ENCODE data around the gene DEXI. TPM values are rescaled to one million over a fixed set of nuclear protein-coding genes. Genes with fewer than 3 reads are reported as not detected.

The DEXI gene
- total and polyA plus RNA-seq, 9 of the 15 experiments (the other 6 are each of a cell fraction or from before 2014, with no cell fraction given), result 2.9 to 40.1 (median 22.0) TPM

DNA sequence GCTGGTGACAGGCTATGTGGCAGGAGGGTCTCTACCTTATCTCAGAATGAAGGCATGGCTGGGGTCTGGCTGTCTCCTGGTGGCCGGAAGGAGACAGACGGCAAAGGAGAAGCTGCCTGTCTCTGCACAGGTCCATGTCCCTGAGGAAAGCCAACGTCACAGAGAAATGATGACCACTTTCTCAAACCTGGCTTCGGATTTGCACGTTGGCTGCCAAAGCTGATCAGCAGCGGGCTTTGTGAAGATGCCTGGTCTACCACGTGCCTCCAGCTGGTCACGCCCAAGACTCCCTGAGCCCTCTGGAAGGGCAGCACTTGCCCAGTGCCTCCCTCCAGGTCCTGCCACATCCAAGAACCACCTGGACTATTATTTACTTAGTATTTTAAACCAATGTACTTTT lies 8.4 kb downstream of the DEXI start:
- ATAC-seq, result no peak
- CTCF ChIA-PET (ENCODE audit: low intra/inter-chr PET ratio), result no interaction called here
- no peaks in the 10 kb centered on the region for H3K27me3 ChIP-seq (ENCODE audit: control insufficient read depth in 2 of 2, insufficient read depth in 2 of 2, low read length in 2 of 2)
- peaks cover 5% of the 10 kb centered on the region for H3K9me1 ChIP-seq (ENCODE audit: control insufficient read depth, insufficient read depth, low read length)
- no TSS peak for BruUV-seq (replicated peaks)
- no peak overlapping the region for H2AFZ ChIP-seq (ENCODE audit: low read depth, low read length)
- FAIRE-seq, result no peak
- 87% methylated on average over 8 of the region's 8 CpGs for WGBS (ENCODE audit: insufficient coverage, low coverage, missing lambda C conversion rate)
- intact Hi-C loops (cut with micrococcal nuclease) (no loop called here), in situ Hi-C loops (cut with MboI) (loop anchor here (10.0 kb wide), 1 partner anchor 679 kb away; no protein-coding TSS in a partner anchor)
- peaks cover 30% of the 10 kb centered on the region; the same call in 2 of the 3 replicates for H3K79me2 ChIP-seq (ENCODE audit: control insufficient read depth, insufficient read depth, low read length)
- peaks cover 0 to 15% of the 10 kb centered on the region in 2 experiments; a peak in 3 of 5 replicates for H3K4me1 ChIP-seq (replicated peaks in 1 of 2; ENCODE audit: control insufficient read depth in 2 of 2, insufficient read depth in 2 of 2, low read length in 2 of 2)
- H3K4me2 ChIP-seq (ENCODE audit: insufficient read depth, low read length), result no peak overlapping the region
- no peak overlapping the region for H3K4me3 ChIP-seq
- H3K36me3 ChIP-seq (ENCODE audit: control insufficient read depth, insufficient read depth, low read length), result peaks cover 48% of the 10 kb centered on the region
- no peak overlapping the region for H3K27ac ChIP-seq (ENCODE audit: extremely low read depth, low read depth, low read length)
- H3K9ac ChIP-seq (ENCODE audit: insufficient read depth in 1 of 2, low read depth in 2 of 2, low read length in 2 of 2), result no peak overlapping the region
- DNase-seq (ENCODE audit: extremely low read depth in 1 of 4, low spot score in 3 of 4), result no peak
- peaks cover 40% of the 10 kb centered on the region for H4K20me1 ChIP-seq (replicated peaks; ENCODE audit: control insufficient read depth, insufficient read depth, low read length)
- POLR2A ChIA-PET, result interaction anchor here (0.5 kb wide), 1 partner anchor 8 kb away, joined by 3 read pairs; the partner anchor contains the start of gene DEXI
- no peaks in the 10 kb centered on the region for H3K9me3 ChIP-seq (replicated peaks; ENCODE audit: control insufficient read depth, insufficient read depth, low read depth, low read length)
- TF ChIP-seq ZNF121 (CRISPR knock-in tag; conservative IDR thresholded peaks at IDR 0.05) (no peak), ZNF165 (CRISPR knock-in tag; IDR thresholded peaks at IDR 0.05; ENCODE audit: borderline replicate concordance) (no peak)
- TF ChIP-seq, protein P1, sequence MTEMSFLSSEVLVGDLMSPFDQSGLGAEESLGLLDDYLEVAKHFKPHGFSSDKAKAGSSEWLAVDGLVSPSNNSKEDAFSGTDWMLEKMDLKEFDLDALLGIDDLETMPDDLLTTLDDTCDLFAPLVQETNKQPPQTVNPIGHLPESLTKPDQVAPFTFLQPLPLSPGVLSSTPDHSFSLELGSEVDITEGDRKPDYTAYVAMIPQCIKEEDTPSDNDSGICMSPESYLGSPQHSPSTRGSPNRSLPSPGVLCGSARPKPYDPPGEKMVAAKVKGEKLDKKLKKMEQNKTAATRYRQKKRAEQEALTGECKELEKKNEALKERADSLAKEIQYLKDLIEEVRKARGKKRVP (CRISPR knock-in tag; IDR thresholded peaks at IDR 0.05), result no peak

Data from K562 (cell line).